ENCODE results near the gene AAK1. TPM values are rescaled to one million over a fixed set of nuclear protein-coding genes. Genes with fewer than 3 reads are reported as not detected.

AAK1 gene
- total RNA-seq, 3 donors from 2014 or later: 37.9 to 54.0 (median 44.9) TPM

- intact Hi-C loops (cut with DNase I; ENCODE audit: low total_unique reads): no loop called here
- no peak for DNase-seq (ENCODE audit: low spot score in 2 of 2)
- TF ChIP-seq POLR2AphosphoS5 (IDR thresholded peaks at IDR 0.05) (no peak), CTCF (IDR thresholded peaks at IDR 0.05) (no peak), POLR2A (IDR thresholded peaks at IDR 0.05) (no peak)
- Histone ChIP-seq H3K27ac (no peak overlapping the region), H3K4me3 (no peak overlapping the region), H3K9me3 (no peaks in the 10 kb centered on the region), H3K4me1 (no peaks in the 10 kb centered on the region), H3K36me3 (no peaks in the 10 kb centered on the region), H3K27me3 (no peaks in the 10 kb centered on the region)
Measured at GRCh38 chr2:69481421-69481820, 162.1 kb downstream of the AAK1 start.

- H3K27me3 ChIP-seq: no peaks in the 10 kb centered on the region
- H3K36me3 ChIP-seq: no peaks in the 10 kb centered on the region
- no peaks in the 10 kb centered on the region for H3K9me3 ChIP-seq
- no peaks in the 10 kb centered on the region for H3K4me1 ChIP-seq
- TF ChIP-seq POLR2A (IDR thresholded peaks at IDR 0.05) (no peak), CTCF (IDR thresholded peaks at IDR 0.05) (no peak), POLR2AphosphoS5 (IDR thresholded peaks at IDR 0.05) (no peak)
- no peak for DNase-seq (ENCODE audit: low spot score in 2 of 2)
- H3K27ac ChIP-seq: no peak overlapping the region
- intact Hi-C loops (cut with DNase I; ENCODE audit: low total_unique reads): no loop called here
- H3K4me3 ChIP-seq: no peak overlapping the region
Measured at GRCh38 chr2:69477627-69478026, 165.9 kb downstream of the AAK1 start.

- DNase-seq (ENCODE audit: low spot score in 2 of 2): no peak
- Histone ChIP-seq H3K36me3 (no peaks in the 10 kb centered on the region), H3K27ac (no peak overlapping the region), H3K9me3 (no peaks in the 10 kb centered on the region), H3K4me3 (no peak overlapping the region), H3K4me1 (no peaks in the 10 kb centered on the region), H3K27me3 (no peaks in the 10 kb centered on the region)
- TF ChIP-seq POLR2A (IDR thresholded peaks at IDR 0.05) (no peak), CTCF (IDR thresholded peaks at IDR 0.05) (no peak), POLR2AphosphoS5 (IDR thresholded peaks at IDR 0.05) (no peak)
- intact Hi-C loops (cut with DNase I; ENCODE audit: low total_unique reads): no loop called here
Measured at GRCh38 chr2:69474688-69475087, 168.9 kb downstream of the AAK1 start.

- intact Hi-C loops (cut with DNase I; ENCODE audit: low total_unique reads): no loop called here
- Histone ChIP-seq H3K27me3 (no peaks in the 10 kb centered on the region), H3K4me3 (no peak overlapping the region), H3K27ac (no peak overlapping the region), H3K9me3 (no peaks in the 10 kb centered on the region), H3K4me1 (no peaks in the 10 kb centered on the region), H3K36me3 (no peaks in the 10 kb centered on the region)
- DNase-seq (ENCODE audit: low spot score in 2 of 2): no peak
- TF ChIP-seq POLR2AphosphoS5 (IDR thresholded peaks at IDR 0.05) (no peak), CTCF (IDR thresholded peaks at IDR 0.05) (no peak), POLR2A (IDR thresholded peaks at IDR 0.05) (no peak)
Measured at GRCh38 chr2:69471793-69472192, 171.7 kb downstream of the AAK1 start.

- TF ChIP-seq CTCF (IDR thresholded peaks at IDR 0.05): no peak
- no peak for TF ChIP-seq POLR2A (IDR thresholded peaks at IDR 0.05)
- TF ChIP-seq POLR2AphosphoS5 (IDR thresholded peaks at IDR 0.05): no peak
- H3K36me3 ChIP-seq: no peaks in the 10 kb centered on the region
- no peaks in the 10 kb centered on the region for H3K9me3 ChIP-seq
- H3K4me1 ChIP-seq: no peaks in the 10 kb centered on the region
- intact Hi-C loops (cut with DNase I; ENCODE audit: low total_unique reads): no loop called here
- H3K27ac ChIP-seq: no peak overlapping the region
- no peaks in the 10 kb centered on the region for H3K27me3 ChIP-seq
- no peak overlapping the region for H3K4me3 ChIP-seq
- no peak for DNase-seq (ENCODE audit: low spot score in 2 of 2)
Measured at GRCh38 chr2:69470911-69471310, 172.6 kb downstream of the AAK1 start.

All from breast epithelium (tissue), 4 donors.